ENCODE results near the gene IL12RB2. TPM values are rescaled to one million over a fixed set of nuclear protein-coding genes. Genes with fewer than 3 reads are reported as not detected.

IL12RB2 gene
- total RNA-seq, result under 0.01 TPM in 2 replicates

GRCh38 chr1:67307251-67308060 lies at the start of gene IL12RB2:
TSS of gene IL12RB2 (plus strand) at chr1:67307873. CDS start at chr1:67320369, 12,496 bp downstream.

GRCh38 chr1:67430358-67431155 lies 122.9 kb downstream of the IL12RB2 start, which contains the start of gene SERBP1:
TSS of gene SERBP1 (minus strand) at chr1:67430402. CDS start at chr1:67430300, 102 bp downstream.

Small RNA genes within 50 kb of the gene (small RNA-seq; reads per million reads assigned to genes)
- gene RNU4ATAC4P (not detected), gene RNU6-387P (not detected)

Other genes starting within 250 kb of the IL12RB2 start
- gene C1orf141, start 172.9 kb upstream of the IL12RB2 start, total RNA-seq, result not detected in 2 replicates
- gene IL23R, start 141.4 kb upstream of the IL12RB2 start, total RNA-seq, result not detected in 2 replicates
- gene SERBP1, start 122.5 kb downstream of the IL12RB2 start, total RNA-seq, result 211 and 215 TPM in 2 replicates

All from articular chondrocyte of knee joint (primary cell).